Measurements from ENCODE around the gene CCDC187.
"Not testable (repeated sequence)": the region's sequence is repeated elsewhere in the genome, so short reads cannot be mapped to it uniquely, and the experiment has no call there.

Gene CCDC187

GRCh38 chr9:136326761-136327303 is 22.9 kb upstream of the CCDC187 start:
- no peak for DNase-seq (ENCODE audit: low read depth)

- peak; percentile 96 for DNase-seq (ENCODE audit: low read depth)
Observed at GRCh38 chr9:136326061-136326760, 22.3 kb upstream of the CCDC187 start.

- no peak for DNase-seq (ENCODE audit: low read depth)
Observed at GRCh38 chr9:136325358-136325757, 21.5 kb upstream of the CCDC187 start.

GRCh38 chr9:136324501-136325300 is 20.8 kb upstream of the CCDC187 start:
- DNase-seq (ENCODE audit: low read depth), result no peak

- DNase-seq (ENCODE audit: low read depth), result no peak
Observed at GRCh38 chr9:136323371-136323789, 19.5 kb upstream of the CCDC187 start.

- DNase-seq (ENCODE audit: low read depth), result no peak
Observed at GRCh38 chr9:136322756-136323330, 18.9 kb upstream of the CCDC187 start.

GRCh38 chr9:136321561-136321960 is 17.7 kb upstream of the CCDC187 start:
- DNase-seq (ENCODE audit: low read depth), result no peak

GRCh38 chr9:136320972-136321371 is 17.1 kb upstream of the CCDC187 start:
- DNase-seq (ENCODE audit: low read depth), result not testable (repeated sequence)

- not testable (repeated sequence) for DNase-seq (ENCODE audit: low read depth)
Observed at GRCh38 chr9:136319955-136320354, 16.1 kb upstream of the CCDC187 start.

GRCh38 chr9:136319244-136319643 is 15.3 kb upstream of the CCDC187 start:
- not testable (repeated sequence) for DNase-seq (ENCODE audit: low read depth)

- DNase-seq (ENCODE audit: low read depth), result no peak
Observed at GRCh38 chr9:136318776-136319241, 14.9 kb upstream of the CCDC187 start.

- no peak for DNase-seq (ENCODE audit: low read depth)
Observed at GRCh38 chr9:136318111-136318775, 14.3 kb upstream of the CCDC187 start.

- no peak for DNase-seq (ENCODE audit: low read depth)
Observed at GRCh38 chr9:136317695-136318094, 13.8 kb upstream of the CCDC187 start.

- DNase-seq (ENCODE audit: low read depth), result no peak
Observed at GRCh38 chr9:136316896-136317676, 13.2 kb upstream of the CCDC187 start.

GRCh38 chr9:136316271-136316751 is 12.4 kb upstream of the CCDC187 start:
- no peak for DNase-seq (ENCODE audit: low read depth)

GRCh38 chr9:136314944-136315343 is 11.1 kb upstream of the CCDC187 start:
- DNase-seq (ENCODE audit: low read depth), result no peak

GRCh38 chr9:136314056-136314416 is 10.1 kb upstream of the CCDC187 start:
- no peak for DNase-seq (ENCODE audit: low read depth)

- no peak for DNase-seq (ENCODE audit: low read depth)
Observed at GRCh38 chr9:136313111-136314055, 9.5 kb upstream of the CCDC187 start.

- peak; percentile 28 for DNase-seq (ENCODE audit: low read depth)
Observed at GRCh38 chr9:136312436-136312835, 8.5 kb upstream of the CCDC187 start.

GRCh38 chr9:136312009-136312375 is 8.1 kb upstream of the CCDC187 start:
- no peak for DNase-seq (ENCODE audit: low read depth)

All from fibroblast of gingiva (primary cell).